Osteocyte (in vitro differentiated cells): Measurements from ENCODE around the gene FDX1. TPM values are rescaled to one million over a fixed set of nuclear protein-coding genes. Genes with fewer than 3 reads are reported as not detected.

Experiments used
- DNase-seq: peaks from one replicate; pipeline ENCODE4 v3.0.0; 2021; ENCODE audit warnings: mixed read lengths; ENCODE audit not compliant: unreplicated experiment; ENCODE audit errors: extremely low spot score
- H3K27ac Mint-ChIP-seq: one replicate; pipeline ENCODE4 v1.8.0; 2021; ENCODE audit warnings: mild to moderate bottlenecking, mixed read lengths; ENCODE audit not compliant: unreplicated experiment
- H3K27me3 Mint-ChIP-seq: one replicate; pipeline ENCODE4 v1.8.0; 2021; ENCODE audit warnings: mixed read lengths; ENCODE audit not compliant: unreplicated experiment
- H3K36me3 Mint-ChIP-seq: one replicate; pipeline ENCODE4 v1.8.0; 2021; ENCODE audit warnings: mixed read lengths; ENCODE audit not compliant: unreplicated experiment
- H3K4me1 Mint-ChIP-seq: one replicate; pipeline ENCODE4 v1.8.0; 2021; ENCODE audit warnings: mixed read lengths; ENCODE audit not compliant: unreplicated experiment
- H3K4me3 Mint-ChIP-seq: one replicate; pipeline ENCODE4 v1.8.0; 2021; ENCODE audit warnings: mild to moderate bottlenecking, moderate library complexity, mixed read lengths; ENCODE audit not compliant: unreplicated experiment
- H3K9me3 Mint-ChIP-seq: one replicate; pipeline ENCODE4 v1.8.0; 2021; ENCODE audit warnings: mixed read lengths; ENCODE audit not compliant: unreplicated experiment
- CTCF ChIP-seq: fragments of 200-600 bp; sonication (generic); IDR thresholded peaks from 2 replicates; pipeline ENCODE4 v1.5.0; 2021; ENCODE audit warnings: antibody characterized with exemption, mild to moderate bottlenecking, moderate library complexity
- total RNA-seq: library from RNA; stranded (reverse); gene quantifications from 2 replicates; pipeline ENCODE4 v1.2.1, GENCODE V29; 2021

FDX1 gene
- total RNA-seq, 1 donor from 2014 or later, result 6.3 TPM

GRCh38 chr11:110470716-110471115, 41.0 kb downstream of the FDX1 start:
- no peak for DNase-seq
- Mint-ChIP-seq H3K4me3 (no peak overlapping the region), H3K27ac (no peak overlapping the region), H3K36me3 (peaks cover 2% of the 10 kb centered on the region), H3K4me1 (peaks cover 17% of the 10 kb centered on the region), H3K9me3 (peaks cover 3% of the 10 kb centered on the region), H3K27me3 (no peaks in the 10 kb centered on the region)
- TF ChIP-seq CTCF, result no peak

GRCh38 chr11:110471371-110471770, 41.6 kb downstream of the FDX1 start:
- DNase-seq, result no peak
- Mint-ChIP-seq H3K27ac (no peak overlapping the region), H3K4me3 (no peak overlapping the region), H3K36me3 (peaks cover 2% of the 10 kb centered on the region), H3K4me1 (peaks cover 17% of the 10 kb centered on the region), H3K9me3 (peaks cover 3% of the 10 kb centered on the region), H3K27me3 (no peaks in the 10 kb centered on the region)
- TF ChIP-seq CTCF, result no peak

GRCh38 chr11:110472858-110473257, 43.1 kb downstream of the FDX1 start:
- Mint-ChIP-seq H3K4me3 (no peak overlapping the region), H3K36me3 (peaks cover 2% of the 10 kb centered on the region), H3K27me3 (no peaks in the 10 kb centered on the region), H3K4me1 (peaks cover 17% of the 10 kb centered on the region), H3K9me3 (peaks cover 3% of the 10 kb centered on the region), H3K27ac (no peak overlapping the region)
- TF ChIP-seq CTCF, result no peak
- no peak for DNase-seq

GRCh38 chr11:110473706-110474105, 44.0 kb downstream of the FDX1 start:
- TF ChIP-seq CTCF, result no peak
- Mint-ChIP-seq H3K4me1 (peaks cover 17% of the 10 kb centered on the region), H3K27ac (no peak overlapping the region), H3K9me3 (peaks cover 3% of the 10 kb centered on the region), H3K27me3 (no peaks in the 10 kb centered on the region), H3K36me3 (peaks cover 2% of the 10 kb centered on the region), H3K4me3 (no peak overlapping the region)
- DNase-seq, result no peak

- DNase-seq, result no peak
- no peaks in the 10 kb centered on the region for H3K9me3 Mint-ChIP-seq
- H3K36me3 Mint-ChIP-seq, result no peaks in the 10 kb centered on the region
- TF ChIP-seq CTCF, result no peak
- no peak overlapping the region for H3K4me3 Mint-ChIP-seq
- H3K27me3 Mint-ChIP-seq, result no peaks in the 10 kb centered on the region
- H3K4me1 Mint-ChIP-seq, result peaks cover 17% of the 10 kb centered on the region
- no peak overlapping the region for H3K27ac Mint-ChIP-seq
Observed at GRCh38 chr11:110474578-110474977, 44.8 kb downstream of the FDX1 start.
